Panc1 (cell line): Measurements from ENCODE around the gene COX17. TPM values are rescaled to one million over a fixed set of nuclear protein-coding genes. Genes with fewer than 3 reads are reported as not detected.

Experiments used
- ATAC-seq: fragments of 200-7000 bp; cut with Tn5 transposase; 2 replicates; pipeline ENCODE4 v1.9.1; 2020; ENCODE audit warnings: mild to moderate bottlenecking, moderate library complexity
- BruUV-seq: library from RNA; stranded (reverse); fragments of 400-500 nt; replicated peaks from 2 replicates; lab custom pipeline; 2021; lab: Mats Ljungman, UMichigan
- CTCF ChIA-PET: fragments of 300-600 bp; sonication (Branson Sonifier 250); formaldehyde crosslinking; loops from one replicate; lab custom pipeline; 2022; ENCODE audit warnings: antibody characterized with exemption; lab: Charles Lee
- POLR2A ChIA-PET: fragments of 300-600 bp; sonication (Branson Sonifier 250); formaldehyde crosslinking; loops from one replicate; lab custom pipeline; 2022; ENCODE audit warnings: antibody characterized with exemption; lab: Charles Lee
- DNase-seq: peaks from one replicate; pipeline ENCODE4 v3.0.0-alpha.2; 2010; ENCODE audit warnings: low read depth, low spot score
- H3K27ac ChIP-seq: 2 replicates; pipeline ENCODE4 v1.5.1; 2011; ENCODE audit warnings: mild to moderate bottlenecking, low read length, inconsistent platforms
- H3K27me3 ChIP-seq: fragments of 200-500 bp; sonication (Bioruptor generic); 2 replicates; pipeline ENCODE4 v1.6.0; 2014; ENCODE audit warnings: low read length, inconsistent platforms; ENCODE audit not compliant: control insufficient read depth, insufficient read depth
- H3K36me3 ChIP-seq: fragments of 200-500 bp; sonication (Bioruptor generic); 2 replicates; pipeline ENCODE4 v1.5.1; 2014; ENCODE audit warnings: inconsistent platforms, mild to moderate bottlenecking, low read length, moderate library complexity; ENCODE audit not compliant: control insufficient read depth, insufficient read depth
- H3K4me1 ChIP-seq: 2 replicates; pipeline ENCODE4 v1.5.1; 2011; ENCODE audit warnings: inconsistent platforms, mild to moderate bottlenecking, low read length, moderate library complexity; ENCODE audit not compliant: control insufficient read depth, insufficient read depth
- H3K4me3 ChIP-seq, 2 experiments: 2 replicates each; pipeline ENCODE4 v1.5.1; 2011 to 2012; ENCODE audit warnings: low read depth in 2 of 2, low read length in 2 of 2, mild to moderate bottlenecking in 2 of 2, inconsistent platforms in 1 of 2, moderate library complexity in 1 of 2
- H3K9me3 ChIP-seq: fragments of 200-500 bp; sonication (Bioruptor generic); 2 replicates; pipeline ENCODE4 v1.5.1; 2014; ENCODE audit warnings: low read depth, mild to moderate bottlenecking, inconsistent platforms, low read length, moderate library complexity; ENCODE audit not compliant: control insufficient read depth, insufficient read depth
- POLR2AphosphoS5 ChIP-seq: IDR thresholded peaks from 2 replicates; pipeline ENCODE4 v1.6.1; 2012; ENCODE audit warnings: mild to moderate bottlenecking, low read depth, low read length, moderate library complexity
- SIN3A ChIP-seq: IDR thresholded peaks from 2 replicates; pipeline ENCODE4 v1.6.1; 2012; ENCODE audit warnings: low read depth, mild to moderate bottlenecking, low read length, moderate library complexity, borderline replicate concordance; ENCODE audit not compliant: insufficient read depth
- TCF7L2 ChIP-seq: IDR thresholded peaks from 2 replicates; pipeline ENCODE4 v1.6.1; 2011; ENCODE audit warnings: mild to moderate bottlenecking, low read depth, low read length, inconsistent platforms
- in situ Hi-C: cut with HindIII; loops from 2 replicates; pipeline ENCODE4 v1.10.0; 2016; ENCODE audit warnings: low sequenced_read_pairs, low pct_unique_long_range_greater_than_20kb
- intact Hi-C: fragments of 100-400 bp; cut with micrococcal nuclease; formaldehyde crosslinking; loops from one replicate; pipeline ENCODE4 v1.10.0; 2022; ENCODE audit not compliant: unreplicated experiment
- total RNA-seq: library from RNA; stranded (reverse); gene quantifications from one replicate; pipeline ENCODE4 v1.2.1, GENCODE V29; 2021; ENCODE audit not compliant: unreplicated experiment
- TF ChIP-seq, protein P1 (sequence below), 2 experiments: IDR thresholded peaks; 2 replicates each; pipeline ENCODE4 v1.6.1; 2011 to 2012; ENCODE audit warnings: low read depth in 2 of 2, control low read depth in 1 of 2, low read length in 1 of 2, mild to moderate bottlenecking in 1 of 2, moderate library complexity in 1 of 2; ENCODE audit not compliant: insufficient read depth in 1 of 2
- TF ChIP-seq, protein P2 (sequence below): fragments of 450-650 bp; IDR thresholded peaks from 2 replicates; pipeline ENCODE4 v1.5.1; 2017; ENCODE audit warnings: mild to moderate bottlenecking

The COX17 gene
- total RNA-seq, 1 experiment from 2014 or later: 81.6 TPM

GRCh38 chr3:119630880-119631329 lies 46.3 kb downstream of the COX17 start:
- intact Hi-C loops: no loop called here
- TF ChIP-seq TCF7L2: no peak
- no peak for TF ChIP-seq SIN3A
- ATAC-seq (no peak), DNase-seq (no peak)
- CTCF ChIA-PET: no interaction called here
- no peak overlapping the region for H3K4me3 ChIP-seq
- H3K27me3 ChIP-seq: peaks cover 2% of the 10 kb centered on the region; the same call in 1 of the 2 replicates
- H3K36me3 ChIP-seq: no peaks in the 10 kb centered on the region
- H3K9me3 ChIP-seq: no peaks in the 10 kb centered on the region
- BruUV-seq: no TSS peak
- H3K4me1 ChIP-seq: no peaks in the 10 kb centered on the region
- POLR2A ChIA-PET: interaction anchor here (0.6 kb wide), 1 partner anchor 1110 kb away, joined by 3 read pairs; no protein-coding TSS in a partner anchor
- in situ Hi-C loops: no loop called here
- no peak overlapping the region for H3K27ac ChIP-seq

- CTCF ChIA-PET: no interaction called here
- intact Hi-C loops (no loop called here), in situ Hi-C loops (no loop called here)
- Histone ChIP-seq H3K4me1 (no peaks in the 10 kb centered on the region), H3K27ac (no peak overlapping the region), H3K36me3 (no peaks in the 10 kb centered on the region), H3K4me3 (no peak overlapping the region), H3K27me3 (peaks cover 2% of the 10 kb centered on the region; the same call in 1 of the 2 replicates), H3K9me3 (no peaks in the 10 kb centered on the region)
- BruUV-seq: no TSS peak
- TF ChIP-seq, protein P1, sequence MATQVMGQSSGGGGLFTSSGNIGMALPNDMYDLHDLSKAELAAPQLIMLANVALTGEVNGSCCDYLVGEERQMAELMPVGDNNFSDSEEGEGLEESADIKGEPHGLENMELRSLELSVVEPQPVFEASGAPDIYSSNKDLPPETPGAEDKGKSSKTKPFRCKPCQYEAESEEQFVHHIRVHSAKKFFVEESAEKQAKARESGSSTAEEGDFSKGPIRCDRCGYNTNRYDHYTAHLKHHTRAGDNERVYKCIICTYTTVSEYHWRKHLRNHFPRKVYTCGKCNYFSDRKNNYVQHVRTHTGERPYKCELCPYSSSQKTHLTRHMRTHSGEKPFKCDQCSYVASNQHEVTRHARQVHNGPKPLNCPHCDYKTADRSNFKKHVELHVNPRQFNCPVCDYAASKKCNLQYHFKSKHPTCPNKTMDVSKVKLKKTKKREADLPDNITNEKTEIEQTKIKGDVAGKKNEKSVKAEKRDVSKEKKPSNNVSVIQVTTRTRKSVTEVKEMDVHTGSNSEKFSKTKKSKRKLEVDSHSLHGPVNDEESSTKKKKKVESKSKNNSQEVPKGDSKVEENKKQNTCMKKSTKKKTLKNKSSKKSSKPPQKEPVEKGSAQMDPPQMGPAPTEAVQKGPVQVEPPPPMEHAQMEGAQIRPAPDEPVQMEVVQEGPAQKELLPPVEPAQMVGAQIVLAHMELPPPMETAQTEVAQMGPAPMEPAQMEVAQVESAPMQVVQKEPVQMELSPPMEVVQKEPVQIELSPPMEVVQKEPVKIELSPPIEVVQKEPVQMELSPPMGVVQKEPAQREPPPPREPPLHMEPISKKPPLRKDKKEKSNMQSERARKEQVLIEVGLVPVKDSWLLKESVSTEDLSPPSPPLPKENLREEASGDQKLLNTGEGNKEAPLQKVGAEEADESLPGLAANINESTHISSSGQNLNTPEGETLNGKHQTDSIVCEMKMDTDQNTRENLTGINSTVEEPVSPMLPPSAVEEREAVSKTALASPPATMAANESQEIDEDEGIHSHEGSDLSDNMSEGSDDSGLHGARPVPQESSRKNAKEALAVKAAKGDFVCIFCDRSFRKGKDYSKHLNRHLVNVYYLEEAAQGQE (IDR thresholded peaks at IDR 0.05; ENCODE audit: insufficient read depth in 1 of 2, low read depth in 2 of 2, low read length in 1 of 2): no peak
- TF ChIP-seq POLR2AphosphoS5 (no peak), TCF7L2 (no peak), SIN3A (no peak)
- TF ChIP-seq, protein P2, sequence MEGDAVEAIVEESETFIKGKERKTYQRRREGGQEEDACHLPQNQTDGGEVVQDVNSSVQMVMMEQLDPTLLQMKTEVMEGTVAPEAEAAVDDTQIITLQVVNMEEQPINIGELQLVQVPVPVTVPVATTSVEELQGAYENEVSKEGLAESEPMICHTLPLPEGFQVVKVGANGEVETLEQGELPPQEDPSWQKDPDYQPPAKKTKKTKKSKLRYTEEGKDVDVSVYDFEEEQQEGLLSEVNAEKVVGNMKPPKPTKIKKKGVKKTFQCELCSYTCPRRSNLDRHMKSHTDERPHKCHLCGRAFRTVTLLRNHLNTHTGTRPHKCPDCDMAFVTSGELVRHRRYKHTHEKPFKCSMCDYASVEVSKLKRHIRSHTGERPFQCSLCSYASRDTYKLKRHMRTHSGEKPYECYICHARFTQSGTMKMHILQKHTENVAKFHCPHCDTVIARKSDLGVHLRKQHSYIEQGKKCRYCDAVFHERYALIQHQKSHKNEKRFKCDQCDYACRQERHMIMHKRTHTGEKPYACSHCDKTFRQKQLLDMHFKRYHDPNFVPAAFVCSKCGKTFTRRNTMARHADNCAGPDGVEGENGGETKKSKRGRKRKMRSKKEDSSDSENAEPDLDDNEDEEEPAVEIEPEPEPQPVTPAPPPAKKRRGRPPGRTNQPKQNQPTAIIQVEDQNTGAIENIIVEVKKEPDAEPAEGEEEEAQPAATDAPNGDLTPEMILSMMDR: no peak
- POLR2A ChIA-PET: no interaction called here
- ATAC-seq: no peak
- DNase-seq: no peak
Observed at GRCh38 chr3:119630128-119630879, 46.9 kb downstream of the COX17 start.

- CTCF ChIA-PET: no interaction called here
- BruUV-seq: no TSS peak
- in situ Hi-C loops: no loop called here
- TF ChIP-seq SIN3A (no peak), TCF7L2 (no peak), POLR2AphosphoS5 (no peak)
- TF ChIP-seq, protein P1 (IDR thresholded peaks at IDR 0.05; ENCODE audit: insufficient read depth in 1 of 2, low read depth in 2 of 2, low read length in 1 of 2): no peak
- TF ChIP-seq, protein P2: no peak
- ATAC-seq: no peak
- Histone ChIP-seq H3K36me3 (no peaks in the 10 kb centered on the region), H3K4me3 (no peak overlapping the region), H3K27me3 (no peaks in the 10 kb centered on the region; the same call in 1 of the 2 replicates), H3K9me3 (no peaks in the 10 kb centered on the region), H3K27ac (no peak overlapping the region), H3K4me1 (no peaks in the 10 kb centered on the region)
- intact Hi-C loops: no loop called here
- POLR2A ChIA-PET: no interaction called here
- no peak for DNase-seq
Observed at GRCh38 chr3:119628816-119629445, 48.3 kb downstream of the COX17 start.
